Vagina (tissue), 2 donors: ENCODE measurements around the gene AP2A1.
A peak's percentile ranks its signal among the peaks of the same experiment; 100 is the strongest.

Experiments used
- CTCF ChIP-seq, 3 experiments: fragments of 450-650 bp in 2 of 3; fragments of 200-600 bp in 1 of 3; sonication (generic) in 1 of 3; IDR thresholded peaks; one replicate each; pipeline ENCODE4 v1.5.1; 2017 to 2019; ENCODE audit warnings: antibody characterized with exemption in 3 of 3, mild to moderate bottlenecking in 2 of 3, moderate library complexity in 2 of 3
- POLR2A ChIP-seq, 2 donors: fragments of 450-650 bp; IDR thresholded peaks; one replicate each; pipeline ENCODE4 v1.6.1; 2017; ENCODE audit warnings: antibody characterized with exemption in 2 of 2, mild to moderate bottlenecking in 2 of 2, moderate library complexity in 2 of 2
- POLR2AphosphoS5 ChIP-seq, 2 donors: sonication (generic); formaldehyde crosslinking; IDR thresholded peaks; one replicate each; pipeline ENCODE4 v1.9.0; 2017; ENCODE audit warnings: antibody characterized with exemption in 2 of 2, mild to moderate bottlenecking in 2 of 2, low read depth in 1 of 2; ENCODE audit not compliant: insufficient read depth in 1 of 2

- TF ChIP-seq CTCF (IDR thresholded peaks at IDR 0.05) (no peak), POLR2A (IDR thresholded peaks at IDR 0.05) (peak; percentile 55 to 74), POLR2AphosphoS5 (IDR thresholded peaks at IDR 0.05; ENCODE audit: insufficient read depth in 1 of 2, low read depth in 1 of 2) (peak; percentile 84 to 91)
These were observed 533 bp upstream of the AP2A1 start for GRCh38 chr19:49766007-49766929.
